Activated T-helper 2 cell treated with anti-CD3 and anti-CD28 coated beads, Interferon-gamma antibody, Interleukin-2, Interleukin-4, amounts not matched to agents 10 μg/mL and 5 μg/mL and 100 μg/mL, durations not matched to agents 14 hours and 24 hours and 36 hours (primary cell): ENCODE measurements around the gene PRPF38A. TPM values are rescaled to one million over a fixed set of nuclear protein-coding genes. Genes with fewer than 3 reads are reported as not detected.

Experiments used
- DNase-seq: peaks from one replicate; pipeline ENCODE4 v3.0.0; 2021; ENCODE audit warnings: low spot score
- H3K27ac Mint-ChIP-seq: one replicate; pipeline ENCODE4 v1.8.0; 2021; ENCODE audit warnings: mixed read lengths
- H3K27me3 Mint-ChIP-seq: one replicate; pipeline ENCODE4 v1.8.0; 2021; ENCODE audit warnings: low read depth, mixed read lengths
- H3K36me3 Mint-ChIP-seq: one replicate; pipeline ENCODE4 v1.8.0; 2021; ENCODE audit warnings: low read depth, mixed read lengths
- H3K4me1 Mint-ChIP-seq: one replicate; pipeline ENCODE4 v1.8.0; 2021; ENCODE audit warnings: low read depth, mixed read lengths
- H3K4me3 Mint-ChIP-seq: one replicate; pipeline ENCODE4 v1.8.0; 2021; ENCODE audit warnings: low read depth, mild to moderate bottlenecking, moderate library complexity, mixed read lengths
- H3K9me3 Mint-ChIP-seq: one replicate; pipeline ENCODE4 v1.8.0; 2021; ENCODE audit warnings: mixed read lengths
- intact Hi-C: fragments of 100-400 bp; cut with micrococcal nuclease; formaldehyde crosslinking; loops from one replicate; pipeline ENCODE4 v1.15.1; 2023
- total RNA-seq: library from RNA; stranded (reverse); gene quantifications from 2 replicates; pipeline ENCODE4 v1.2.3, GENCODE V29; 2022

PRPF38A gene
- total RNA-seq, 1 donor from 2014 or later = 96.6 TPM

DNA sequence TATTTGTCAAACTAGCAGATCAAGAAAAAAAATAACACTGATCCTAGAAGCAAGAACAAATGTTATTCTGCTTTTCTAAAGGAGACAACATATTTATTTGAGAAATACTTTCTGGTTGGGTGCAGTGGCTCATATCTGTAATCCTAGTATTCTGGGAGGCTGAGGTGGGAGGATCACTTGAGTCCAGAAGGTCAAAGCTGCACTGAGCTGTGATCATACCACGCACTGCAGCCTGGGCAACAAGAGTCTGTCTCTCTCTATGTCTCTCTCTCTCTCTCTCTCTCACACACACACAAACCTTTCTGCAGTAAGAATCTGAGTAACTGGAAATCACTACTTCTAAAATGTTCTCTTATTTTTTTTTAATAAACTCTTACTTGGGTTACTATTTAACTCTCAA lies 31.2 kb downstream of the PRPF38A start:
- no peaks in the 10 kb centered on the region for H3K9me3 Mint-ChIP-seq
- no peak overlapping the region for H3K27ac Mint-ChIP-seq
- no peaks in the 10 kb centered on the region for H3K27me3 Mint-ChIP-seq
- DNase-seq = no peak
- H3K4me3 Mint-ChIP-seq = no peak overlapping the region
- peaks cover 44% of the 10 kb centered on the region for H3K36me3 Mint-ChIP-seq
- intact Hi-C loops = no loop called here
- H3K4me1 Mint-ChIP-seq = no peaks in the 10 kb centered on the region

DNA sequence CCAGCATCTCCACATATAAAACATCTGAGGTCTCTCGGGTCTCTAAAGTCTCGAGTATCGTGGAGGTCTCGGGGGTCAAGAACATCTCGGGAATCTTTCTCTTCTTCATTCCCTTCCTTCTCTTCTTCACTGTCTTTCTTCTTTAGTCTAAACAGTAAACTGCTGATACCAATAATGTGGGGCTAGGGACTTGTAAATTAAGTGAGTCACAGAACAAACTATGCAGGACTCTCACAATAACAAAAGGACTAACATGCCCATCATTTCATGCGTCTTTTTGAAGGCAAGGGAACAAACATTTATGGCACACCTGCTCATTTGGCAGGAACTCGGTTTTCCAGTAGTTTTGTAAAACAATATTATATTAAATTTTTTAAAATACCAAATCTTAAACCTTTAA lies 32.4 kb downstream of the PRPF38A start:
- H3K27me3 Mint-ChIP-seq = no peaks in the 10 kb centered on the region
- no peak overlapping the region for H3K27ac Mint-ChIP-seq
- intact Hi-C loops = no loop called here
- no peak for DNase-seq
- H3K4me3 Mint-ChIP-seq = no peak overlapping the region
- H3K9me3 Mint-ChIP-seq = no peaks in the 10 kb centered on the region
- H3K36me3 Mint-ChIP-seq = peaks cover 41% of the 10 kb centered on the region
- no peaks in the 10 kb centered on the region for H3K4me1 Mint-ChIP-seq

DNA sequence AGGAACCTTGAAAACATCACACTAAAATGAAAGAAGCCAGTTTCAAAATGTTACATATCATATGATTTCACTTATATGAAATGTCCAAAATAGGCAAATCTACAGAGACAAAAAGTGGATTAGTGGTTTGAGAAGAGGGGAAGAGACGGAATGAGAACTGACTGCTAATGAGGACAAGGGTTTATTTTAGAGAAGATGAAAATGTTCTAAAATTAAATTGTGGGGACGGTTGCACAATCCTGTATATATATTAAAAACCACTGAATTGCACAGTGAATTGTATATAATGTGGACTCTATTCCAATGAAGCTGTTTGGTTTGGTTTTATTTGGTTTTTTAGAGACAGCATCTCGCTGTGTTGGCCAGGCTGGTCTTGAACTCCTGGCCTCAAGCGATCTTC lies 35.6 kb downstream of the PRPF38A start:
- intact Hi-C loops = no loop called here
- Mint-ChIP-seq H3K9me3 (no peaks in the 10 kb centered on the region), H3K27ac (no peak overlapping the region), H3K27me3 (no peaks in the 10 kb centered on the region), H3K4me3 (no peak overlapping the region), H3K4me1 (no peaks in the 10 kb centered on the region), H3K36me3 (peaks cover 33% of the 10 kb centered on the region)
- DNase-seq = no peak

DNA sequence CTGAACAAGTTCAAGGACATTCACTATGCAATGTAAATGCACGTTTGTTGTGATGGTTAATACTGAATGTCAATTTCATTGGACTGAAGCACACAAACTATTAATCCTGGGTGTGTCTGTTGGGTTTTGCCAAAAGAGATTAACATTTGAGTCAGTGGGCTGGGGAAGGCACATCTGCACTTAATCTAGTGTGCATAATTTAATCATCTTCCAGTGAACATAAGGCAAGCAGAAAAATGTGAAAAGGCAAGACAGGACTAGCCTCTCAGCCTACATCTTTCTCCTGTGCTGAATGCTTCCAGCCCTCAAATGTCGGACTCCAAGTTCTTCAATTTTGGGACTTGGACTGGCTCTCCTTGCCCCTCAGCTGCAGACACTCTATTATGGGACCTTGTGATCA lies 40.1 kb downstream of the PRPF38A start:
- intact Hi-C loops = no loop called here
- Mint-ChIP-seq H3K9me3 (no peaks in the 10 kb centered on the region), H3K27me3 (no peaks in the 10 kb centered on the region), H3K4me1 (no peaks in the 10 kb centered on the region), H3K4me3 (no peak overlapping the region), H3K36me3 (peaks cover 25% of the 10 kb centered on the region), H3K27ac (no peak overlapping the region)
- DNase-seq = no peak

DNA sequence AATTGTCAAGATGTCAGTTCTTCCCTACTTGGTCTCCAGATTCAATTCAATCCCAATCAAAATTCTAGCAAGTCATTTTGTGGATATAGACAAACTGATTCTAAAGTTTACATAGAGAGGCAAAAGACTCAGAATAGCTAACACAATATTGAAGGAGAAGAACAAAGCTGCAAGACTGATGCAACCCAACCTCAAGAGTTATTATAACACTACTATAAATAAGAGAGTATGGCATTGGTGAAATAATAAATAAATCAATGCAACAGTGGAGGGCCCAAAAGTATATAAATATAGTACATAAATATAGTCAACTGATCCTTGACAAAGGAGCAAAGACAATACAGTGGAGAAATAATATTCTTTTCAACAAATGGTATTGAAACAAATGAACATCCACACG lies 49.7 kb downstream of the PRPF38A start:
- Mint-ChIP-seq H3K4me1 (no peaks in the 10 kb centered on the region), H3K4me3 (no peak overlapping the region), H3K36me3 (peaks cover 41% of the 10 kb centered on the region), H3K27ac (no peak overlapping the region), H3K9me3 (no peaks in the 10 kb centered on the region), H3K27me3 (no peaks in the 10 kb centered on the region)
- intact Hi-C loops = no loop called here
- no peak for DNase-seq

DNA sequence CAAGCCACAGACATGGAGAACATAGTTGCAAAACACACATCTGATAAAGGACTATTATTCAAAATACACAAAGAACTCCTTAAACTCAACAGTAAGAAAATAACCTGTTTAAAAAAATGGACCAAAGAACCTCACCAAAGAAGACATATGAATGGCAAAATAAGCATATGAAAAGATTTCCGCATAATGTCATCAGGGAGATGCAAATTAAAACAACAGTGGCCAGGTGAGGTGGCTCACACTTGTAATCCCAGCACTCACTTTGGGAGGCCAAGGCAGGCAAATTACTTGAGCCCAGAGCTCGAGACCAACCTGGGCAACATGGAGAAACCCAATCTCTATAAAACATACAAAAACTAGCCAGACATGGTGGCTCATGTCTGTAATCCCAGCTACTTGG lies 50.4 kb downstream of the PRPF38A start:
- no peak overlapping the region for H3K27ac Mint-ChIP-seq
- intact Hi-C loops = no loop called here
- H3K4me3 Mint-ChIP-seq = no peak overlapping the region
- H3K36me3 Mint-ChIP-seq = peaks cover 39% of the 10 kb centered on the region
- DNase-seq = no peak
- no peaks in the 10 kb centered on the region for H3K27me3 Mint-ChIP-seq
- H3K9me3 Mint-ChIP-seq = no peaks in the 10 kb centered on the region
- H3K4me1 Mint-ChIP-seq = no peaks in the 10 kb centered on the region

DNA sequence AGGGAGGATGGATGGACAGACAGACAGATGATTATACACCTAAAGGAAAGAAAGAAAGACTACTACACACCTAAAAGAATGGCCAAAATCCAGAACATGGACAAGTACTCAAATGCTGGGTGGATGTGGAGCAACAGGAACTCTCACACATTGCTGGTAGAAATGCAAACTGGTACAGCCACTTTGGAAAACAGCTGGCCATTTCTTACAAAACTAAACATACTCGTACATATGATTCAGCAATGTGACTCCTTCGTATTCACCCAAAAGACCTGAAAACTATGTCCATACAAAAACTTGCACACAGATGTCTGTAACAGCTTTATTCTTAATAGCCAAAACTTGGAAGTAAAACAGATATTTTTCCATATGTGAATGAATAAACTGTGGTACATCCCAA lies 51.3 kb downstream of the PRPF38A start:
- DNase-seq = no peak
- Mint-ChIP-seq H3K4me1 (no peaks in the 10 kb centered on the region), H3K4me3 (no peak overlapping the region), H3K9me3 (no peaks in the 10 kb centered on the region), H3K27ac (no peak overlapping the region), H3K27me3 (no peaks in the 10 kb centered on the region), H3K36me3 (peaks cover 42% of the 10 kb centered on the region)
- intact Hi-C loops = no loop called here

DNA sequence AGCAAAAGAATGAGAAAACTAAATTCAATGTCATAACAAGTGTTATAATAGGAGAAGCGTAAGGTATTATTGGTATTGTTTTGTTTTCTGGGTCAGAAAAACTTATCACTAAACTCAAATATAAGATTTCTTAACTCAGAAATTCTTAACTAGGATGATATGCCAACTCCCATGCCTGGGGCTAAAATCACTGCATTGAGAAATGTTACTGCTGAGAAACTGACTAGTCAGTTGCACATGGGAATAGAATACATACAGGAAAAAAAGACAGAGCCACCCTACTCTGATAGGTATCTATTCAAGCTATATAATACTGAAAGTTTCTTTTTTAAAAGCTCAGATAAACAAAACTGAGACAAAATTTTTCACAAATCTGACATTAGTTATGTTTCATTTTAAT lies 56.3 kb downstream of the PRPF38A start:
- Mint-ChIP-seq H3K4me3 (no peak overlapping the region), H3K27ac (no peak overlapping the region)
- intact Hi-C loops = no loop called here

DNA sequence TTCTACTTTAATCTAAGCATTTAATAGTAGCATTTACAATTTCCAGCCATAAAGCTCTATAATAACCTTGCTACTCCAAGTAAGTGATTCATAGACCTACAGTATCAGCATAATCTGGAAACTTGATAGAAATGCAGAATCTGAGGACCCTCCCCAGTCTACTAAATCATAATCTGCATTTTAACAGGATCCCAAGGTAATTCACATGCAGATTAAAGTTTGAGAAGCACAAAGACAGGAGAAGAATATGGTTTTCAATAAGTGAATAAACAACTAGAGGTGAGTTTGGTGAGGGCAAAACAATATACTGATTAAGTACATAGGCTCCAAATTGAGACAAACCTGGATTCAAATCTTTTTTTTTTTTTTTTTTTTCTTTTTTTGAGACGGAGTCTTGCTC lies 57.4 kb downstream of the PRPF38A start:
- Mint-ChIP-seq H3K4me3 (no peak overlapping the region), H3K27me3 (no peaks in the 10 kb centered on the region), H3K27ac (no peak overlapping the region), H3K36me3 (peaks cover 23% of the 10 kb centered on the region), H3K4me1 (no peaks in the 10 kb centered on the region), H3K9me3 (no peaks in the 10 kb centered on the region)
- intact Hi-C loops = no loop called here
- DNase-seq = no peak

More for the DNA sequence above, 56.3 kb downstream of the PRPF38A start:
- no peaks in the 10 kb centered on the region for H3K27me3 Mint-ChIP-seq
- H3K9me3 Mint-ChIP-seq = no peaks in the 10 kb centered on the region
- peaks cover 29% of the 10 kb centered on the region for H3K36me3 Mint-ChIP-seq
- H3K4me1 Mint-ChIP-seq = no peaks in the 10 kb centered on the region
- no peak for DNase-seq

DNA sequence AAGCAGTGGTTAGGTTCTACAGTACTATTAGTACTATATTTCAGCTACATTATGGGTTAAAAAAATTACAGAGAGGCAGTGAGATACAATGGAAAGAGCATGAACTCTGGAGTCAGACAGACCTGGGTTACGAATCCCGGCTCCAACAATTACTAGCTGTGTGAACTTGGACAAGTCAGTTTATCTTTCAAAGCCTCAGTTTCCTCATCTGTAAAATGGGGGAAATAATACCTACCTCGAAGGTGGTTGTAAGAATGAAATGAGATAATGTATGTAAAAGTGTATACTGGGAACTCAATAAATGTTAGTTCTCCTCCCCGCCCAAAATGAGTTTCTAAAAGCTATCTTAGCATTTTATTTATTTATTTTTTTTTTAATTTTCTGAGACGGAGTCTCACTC lies 59.5 kb downstream of the PRPF38A start:
- Mint-ChIP-seq H3K27ac (no peak overlapping the region), H3K4me3 (no peak overlapping the region), H3K36me3 (peaks cover 18% of the 10 kb centered on the region), H3K27me3 (no peaks in the 10 kb centered on the region), H3K4me1 (no peaks in the 10 kb centered on the region), H3K9me3 (no peaks in the 10 kb centered on the region)
- no peak for DNase-seq
- intact Hi-C loops = no loop called here

DNA sequence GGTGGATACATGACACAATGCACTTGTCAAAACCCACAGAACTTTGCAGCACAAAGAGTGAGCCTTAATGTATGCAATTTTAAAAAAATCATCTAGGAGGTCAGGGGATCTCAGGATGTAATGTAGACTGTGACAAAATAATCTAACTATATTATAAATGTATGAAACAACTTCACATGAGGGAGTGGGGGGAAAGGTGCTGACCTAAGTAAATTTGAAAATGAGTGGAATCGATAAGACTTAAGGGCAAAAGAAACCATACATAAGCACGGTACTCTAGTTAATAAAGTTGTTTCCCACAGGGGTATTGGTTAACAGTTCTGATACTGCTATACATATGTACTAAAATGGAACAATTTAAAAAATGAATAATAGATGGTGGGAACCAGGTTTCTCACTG lies 64.7 kb downstream of the PRPF38A start:
- intact Hi-C loops = no loop called here
- no peak for DNase-seq
- no peaks in the 10 kb centered on the region for H3K9me3 Mint-ChIP-seq
- no peak overlapping the region for H3K4me3 Mint-ChIP-seq
- no peaks in the 10 kb centered on the region for H3K4me1 Mint-ChIP-seq
- H3K27ac Mint-ChIP-seq = no peak overlapping the region
- H3K27me3 Mint-ChIP-seq = no peaks in the 10 kb centered on the region
- H3K36me3 Mint-ChIP-seq = peaks cover 13% of the 10 kb centered on the region

Other genes with a start within 250 kb of the PRPF38A start
- gene CC2D1B, start 38.4 kb upstream of the PRPF38A start, total RNA-seq = 36.0 and 38.1 TPM in 2 replicates
- 36.2 and 38.9 TPM in 2 replicates for gene ORC1, start 179 bp upstream of the PRPF38A start, total RNA-seq
- gene TUT4, start 148.5 kb downstream of the PRPF38A start, total RNA-seq = 61.6 and 63.1 TPM in 2 replicates
- gene GPX7, start 197.8 kb downstream of the PRPF38A start, total RNA-seq = 29.9 and 31.1 TPM in 2 replicates
- gene SHISAL2A, start 228.6 kb downstream of the PRPF38A start, total RNA-seq = 1.9 and 2.5 TPM in 2 replicates